Cardiac muscle cell (in vitro differentiated cells and primary cell): Measurements from ENCODE around the gene EPHA10. TPM values are rescaled to one million over a fixed set of nuclear protein-coding genes. Genes with fewer than 3 reads are reported as not detected.

Experiments used
- DNase-seq, 2 donors: peaks; one replicate each; pipeline versions ENCODE4 v3.0.0 to v3.0.0-alpha.2; 2010 to 2017; ENCODE audit warnings: low read depth in 1 of 2, low spot score in 1 of 2
- H3K27ac ChIP-seq: fragments of 200-600 bp; sonication (generic); 2 replicates; pipeline ENCODE4 v1.5.1; 2016
- H3K27me3 ChIP-seq: fragments of 200-600 bp; sonication (generic); 2 replicates; pipeline ENCODE4 v1.6.0; 2016; ENCODE audit warnings: control low read depth
- H3K36me3 ChIP-seq: fragments of 200-600 bp; sonication (generic); 2 replicates; pipeline ENCODE4 v1.5.1; 2016; ENCODE audit warnings: control low read depth
- H3K4me1 ChIP-seq: fragments of 200-600 bp; sonication (generic); 2 replicates; pipeline ENCODE4 v1.8.1; 2017; ENCODE audit warnings: low read depth, mild to moderate bottlenecking, mixed run types
- H3K4me3 ChIP-seq: fragments of 200-600 bp; sonication (generic); 2 replicates; pipeline ENCODE4 v1.5.1; 2016; ENCODE audit warnings: mild to moderate bottlenecking
- H3K9me3 ChIP-seq: fragments of 200-600 bp; sonication (generic); 2 replicates; pipeline ENCODE4 v1.5.1; 2017; ENCODE audit warnings: low read depth, mild to moderate bottlenecking, control low read depth
- CTCF ChIP-seq: IDR thresholded peaks from 2 replicates; pipeline ENCODE4 v1.5.1; 2012; ENCODE audit warnings: low read depth, mild to moderate bottlenecking, low read length
- polyA plus RNA-seq: library from polyadenylated mRNA; unstranded; fragments of >200 nt; fragmentation: Nextera tagmentation; extraction: Ambion mirVana; gene quantifications from 2 replicates; pipeline ENCODE4 v1.2.1, GENCODE V29; 2016
- total RNA-seq: library from RNA; depleted of rRNA; stranded (reverse); fragments of >200 nt; gene quantifications from 2 replicates; pipeline ENCODE4 v1.2.3, GENCODE V29; 2016

EPHA10 gene
- total and polyA plus RNA-seq, 2 experiments from 2014 or later, result 0.38 TPM; not detected in 1

GRCh38 chr1:37723072-37723389 is 41.9 kb downstream of the EPHA10 start:
- no peak overlapping the region for H3K27ac ChIP-seq
- H3K9me3 ChIP-seq, result no peaks in the 10 kb centered on the region
- no peak for DNase-seq
- H3K4me1 ChIP-seq, result no peaks in the 10 kb centered on the region
- H3K27me3 ChIP-seq, result peaks cover 10% of the 10 kb centered on the region
- H3K36me3 ChIP-seq, result no peaks in the 10 kb centered on the region
- no peak for TF ChIP-seq CTCF
- H3K4me3 ChIP-seq, result no peak overlapping the region

- H3K4me3 ChIP-seq, result no peak overlapping the region
- no peak for TF ChIP-seq CTCF
- H3K4me1 ChIP-seq, result no peaks in the 10 kb centered on the region
- H3K27ac ChIP-seq, result no peak overlapping the region
- DNase-seq, result no peak
- H3K9me3 ChIP-seq, result no peaks in the 10 kb centered on the region
- no peaks in the 10 kb centered on the region for H3K36me3 ChIP-seq
- peaks cover 4% of the 10 kb centered on the region for H3K27me3 ChIP-seq
Measured at GRCh38 chr1:37722181-37723071, 42.5 kb downstream of the EPHA10 start.

GRCh38 chr1:37721565-37721964 is 43.4 kb downstream of the EPHA10 start:
- no peak for TF ChIP-seq CTCF
- H3K36me3 ChIP-seq, result no peaks in the 10 kb centered on the region
- H3K9me3 ChIP-seq, result no peaks in the 10 kb centered on the region
- DNase-seq, result no peak
- H3K4me3 ChIP-seq, result no peak overlapping the region
- H3K4me1 ChIP-seq, result no peaks in the 10 kb centered on the region
- no peak overlapping the region for H3K27ac ChIP-seq
- H3K27me3 ChIP-seq, result no peaks in the 10 kb centered on the region

GRCh38 chr1:37720231-37721130 is 44.4 kb downstream of the EPHA10 start:
- Histone ChIP-seq H3K4me3 (no peak overlapping the region), H3K9me3 (no peaks in the 10 kb centered on the region), H3K36me3 (no peaks in the 10 kb centered on the region), H3K27ac (no peak overlapping the region), H3K27me3 (no peaks in the 10 kb centered on the region), H3K4me1 (no peaks in the 10 kb centered on the region)
- no peak for TF ChIP-seq CTCF
- DNase-seq, result no peak

GRCh38 chr1:37719572-37720195 is 45.2 kb downstream of the EPHA10 start:
- H3K27ac ChIP-seq, result no peak overlapping the region
- H3K4me1 ChIP-seq, result no peaks in the 10 kb centered on the region
- H3K9me3 ChIP-seq, result no peaks in the 10 kb centered on the region
- no peak for DNase-seq
- H3K27me3 ChIP-seq, result no peaks in the 10 kb centered on the region
- H3K4me3 ChIP-seq, result no peak overlapping the region
- no peaks in the 10 kb centered on the region for H3K36me3 ChIP-seq
- TF ChIP-seq CTCF, result no peak
